Muscle of leg (tissue), 11 donors: ENCODE results near the gene SELENOI. TPM values are rescaled to one million over a fixed set of nuclear protein-coding genes. Genes with fewer than 3 reads are reported as not detected.
A peak's percentile ranks its signal among the peaks of the same experiment; 100 is the strongest.

ENCODE experiments used
- DNase-seq: peaks from one replicate; pipeline ENCODE4 v3.0.0; 2013
- H3K27ac ChIP-seq: one replicate; pipeline ENCODE4 v1.5.1; 2013; ENCODE audit warnings: mild to moderate bottlenecking, low read length, control low read depth
- H3K27me3 ChIP-seq: one replicate; pipeline ENCODE4 v1.6.1; 2013; ENCODE audit warnings: low read length; ENCODE audit not compliant: control insufficient read depth, insufficient read depth
- H3K36me3 ChIP-seq: one replicate; pipeline ENCODE4 v1.6.1; 2013; ENCODE audit warnings: low read length; ENCODE audit not compliant: control insufficient read depth, insufficient read depth
- H3K4me1 ChIP-seq: one replicate; pipeline ENCODE4 v1.6.1; 2013; ENCODE audit warnings: low read length; ENCODE audit not compliant: control insufficient read depth, insufficient read depth
- H3K4me3 ChIP-seq: one replicate; pipeline ENCODE4 v1.5.1; 2013; ENCODE audit warnings: low read length, control low read depth
- H3K9me3 ChIP-seq: replicated peaks from 2 replicates; pipeline ENCODE4 v1.6.1; 2013; ENCODE audit warnings: low read depth, low read length; ENCODE audit not compliant: control insufficient read depth
- WGBS: methylation state at CpG from one replicate; pipeline ENCODE4 v1.1.5; 2013; ENCODE audit warnings: missing lambda C conversion rate; ENCODE audit not compliant: insufficient coverage; 5-methylcytosine and 5-hydroxymethylcytosine counted together
- polyA plus RNA-seq, 8 donors: library from polyadenylated mRNA; unstranded; fragments of 120-200 nt; gene quantifications; one replicate each; pipeline versions ENCODE4 v1.2.1 to v1.2.3, GENCODE V29; 2013; ENCODE audit warnings: inconsistent platforms in 1 of 8, low replicate concordance in 1 of 8; ENCODE audit not compliant: insufficient read length in 8 of 8, insufficient read depth in 1 of 8
- total RNA-seq: library from RNA; stranded (reverse); fragments of 120-200 nt; gene quantifications from one replicate; pipeline ENCODE4 v1.2.4, GENCODE V29; 2013

Gene SELENOI
- total and polyA plus RNA-seq, 9 donors, result 8.4 to 11.9 (median 9.3) TPM

DNA sequence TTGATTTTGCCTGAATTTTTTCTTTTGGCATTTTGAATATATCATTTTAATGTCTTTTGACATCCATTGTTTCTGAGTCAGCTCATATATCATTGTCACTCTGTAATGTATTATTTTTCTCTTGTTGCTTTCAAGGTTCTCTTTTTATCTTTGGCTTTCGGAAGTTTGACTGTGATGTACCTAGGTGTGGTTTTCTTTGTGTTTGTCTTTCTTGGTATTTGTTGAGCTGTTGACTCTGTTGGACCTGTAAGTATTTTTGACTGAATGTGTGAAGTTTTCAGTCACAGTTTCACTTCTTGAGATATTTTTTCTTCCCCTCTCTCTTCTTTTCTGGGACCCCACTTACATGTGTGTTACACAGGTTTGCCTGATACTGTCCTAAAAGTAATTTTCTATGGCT, 30.9 kb downstream of the SELENOI start:
- H3K4me1 ChIP-seq, result no peaks in the 10 kb centered on the region
- WGBS, result no CpG with 5 or more reads among the region's 1 CpG
- no peaks in the 10 kb centered on the region for H3K9me3 ChIP-seq
- H3K27me3 ChIP-seq, result no peaks in the 10 kb centered on the region
- no peak overlapping the region for H3K27ac ChIP-seq
- peaks cover 22% of the 10 kb centered on the region for H3K36me3 ChIP-seq
- H3K4me3 ChIP-seq, result no peak overlapping the region
- DNase-seq, result no peak

DNA sequence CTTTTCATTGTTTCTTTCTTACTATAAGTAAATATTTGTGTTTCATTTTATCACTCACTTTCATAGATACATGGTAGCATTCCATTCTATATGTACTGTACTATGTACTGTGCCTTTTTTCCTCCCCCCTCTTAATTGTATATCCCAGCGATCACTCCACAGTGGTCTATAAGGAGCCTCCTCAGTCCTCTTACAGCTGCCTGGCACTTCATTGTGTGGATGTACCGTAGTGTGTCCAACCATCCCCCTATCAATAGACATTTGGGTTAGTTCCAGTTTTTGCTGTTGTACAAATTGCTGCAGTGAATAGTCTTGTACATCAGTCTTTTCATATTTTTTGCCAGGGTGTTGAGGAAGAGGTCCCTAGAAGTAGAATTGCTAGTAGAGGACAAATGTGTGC, 34.3 kb downstream of the SELENOI start:
- no CpG with 5 or more reads among the region's 2 CpGs for WGBS
- H3K27ac ChIP-seq, result no peak overlapping the region
- H3K4me1 ChIP-seq, result no peaks in the 10 kb centered on the region
- H3K36me3 ChIP-seq, result peaks cover 13% of the 10 kb centered on the region
- no peak overlapping the region for H3K4me3 ChIP-seq
- H3K9me3 ChIP-seq, result no peaks in the 10 kb centered on the region
- no peaks in the 10 kb centered on the region for H3K27me3 ChIP-seq
- no peak for DNase-seq

DNA sequence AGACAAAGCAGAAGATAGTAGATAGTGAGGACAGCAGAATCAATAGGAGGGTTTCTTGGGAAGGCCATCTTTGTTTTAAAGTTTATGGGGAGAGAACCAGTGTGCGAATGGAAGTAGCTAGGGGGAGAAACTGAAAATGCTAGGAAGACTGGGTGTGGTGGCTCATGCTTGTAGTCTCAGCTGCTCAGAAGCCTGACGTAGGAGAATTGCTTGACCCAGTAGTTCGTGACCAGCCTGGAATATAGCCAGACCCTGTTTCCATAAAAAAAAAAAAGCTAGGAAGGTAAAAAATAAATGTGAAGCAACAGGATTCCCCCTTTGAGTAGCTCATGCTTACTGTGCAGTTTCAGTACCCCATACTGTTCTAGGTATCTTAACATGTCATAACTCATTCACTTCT, 36.6 kb downstream of the SELENOI start:
- Histone ChIP-seq H3K4me3 (no peak overlapping the region), H3K9me3 (no peaks in the 10 kb centered on the region), H3K27ac (no peak overlapping the region), H3K4me1 (no peaks in the 10 kb centered on the region), H3K27me3 (no peaks in the 10 kb centered on the region), H3K36me3 (peaks cover 12% of the 10 kb centered on the region)
- 100% methylated on average over 1 of the region's 3 CpGs for WGBS
- DNase-seq, result peak; percentile 58

DNA sequence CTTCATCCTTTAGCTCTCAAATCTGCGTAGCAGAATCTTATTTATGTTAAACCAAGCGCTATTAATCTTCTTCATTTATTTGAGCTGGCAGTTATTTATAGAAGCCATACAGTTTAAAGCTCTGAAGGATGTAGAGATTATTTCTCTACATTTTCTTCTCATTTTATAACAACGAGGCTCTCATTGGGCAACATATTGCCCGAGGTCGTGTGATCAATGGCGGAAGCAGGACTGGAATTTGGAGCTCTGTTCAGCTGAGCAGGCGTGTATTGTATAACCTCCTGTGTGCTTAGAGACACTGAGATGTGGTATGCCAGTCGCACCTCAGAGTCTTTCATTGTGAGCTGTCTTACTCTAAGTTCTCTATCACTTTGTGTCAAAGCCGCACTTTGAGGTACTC, 38.2 kb downstream of the SELENOI start:
- no peaks in the 10 kb centered on the region for H3K4me1 ChIP-seq
- H3K9me3 ChIP-seq, result no peaks in the 10 kb centered on the region
- H3K27ac ChIP-seq, result no peak overlapping the region
- H3K4me3 ChIP-seq, result no peak overlapping the region
- 96% methylated on average over 4 of the region's 9 CpGs for WGBS
- H3K36me3 ChIP-seq, result peaks cover 6% of the 10 kb centered on the region
- no peak for DNase-seq
- no peaks in the 10 kb centered on the region for H3K27me3 ChIP-seq

DNA sequence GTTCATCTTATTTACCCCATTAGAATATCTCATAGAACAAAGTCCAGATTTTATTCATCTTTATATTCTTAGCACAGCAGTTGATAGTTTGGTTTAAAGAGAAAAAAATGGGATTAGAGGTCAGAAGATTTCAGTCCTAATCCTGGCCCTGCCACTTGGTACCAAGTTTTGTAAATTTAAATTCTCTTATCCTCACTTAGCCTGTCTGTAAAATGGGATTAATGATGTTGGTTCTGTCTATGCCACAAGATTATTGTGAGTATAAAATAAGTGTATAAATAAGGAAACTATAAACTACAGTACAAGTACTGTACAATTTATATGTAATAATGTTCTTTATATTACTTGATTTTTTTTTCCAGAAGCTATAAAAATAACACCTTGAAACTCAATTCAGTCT, 38.7 kb downstream of the SELENOI start:
- H3K4me3 ChIP-seq, result no peak overlapping the region
- H3K36me3 ChIP-seq, result peaks cover 6% of the 10 kb centered on the region
- no peaks in the 10 kb centered on the region for H3K4me1 ChIP-seq
- H3K27ac ChIP-seq, result no peak overlapping the region
- H3K9me3 ChIP-seq, result no peaks in the 10 kb centered on the region
- H3K27me3 ChIP-seq, result no peaks in the 10 kb centered on the region
- no peak for DNase-seq

DNA sequence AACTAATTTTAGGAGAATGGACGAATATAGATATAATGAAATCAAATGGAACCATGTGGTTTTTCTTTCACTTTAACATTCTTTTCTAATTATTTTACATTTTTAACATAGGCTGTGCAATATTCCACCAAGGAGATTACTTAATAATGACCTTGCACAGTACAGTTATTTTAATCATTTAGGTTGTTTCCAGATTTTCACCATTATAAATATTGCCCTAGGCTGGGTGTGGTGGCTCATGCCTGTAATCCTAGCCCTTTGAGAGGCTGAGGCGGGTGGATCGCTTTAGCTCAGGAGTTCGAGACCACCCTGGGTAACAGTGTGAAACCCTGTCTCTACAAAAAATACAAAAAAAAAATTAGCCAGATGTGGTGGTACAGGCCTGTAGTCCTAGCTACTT, 41.2 kb downstream of the SELENOI start:
- no CpG with 5 or more reads among the region's 4 CpGs for WGBS
- H3K36me3 ChIP-seq, result peaks cover 6% of the 10 kb centered on the region
- no peak overlapping the region for H3K27ac ChIP-seq
- H3K9me3 ChIP-seq, result no peaks in the 10 kb centered on the region
- no peak for DNase-seq
- no peaks in the 10 kb centered on the region for H3K27me3 ChIP-seq
- H3K4me3 ChIP-seq, result no peak overlapping the region
- H3K4me1 ChIP-seq, result no peaks in the 10 kb centered on the region

DNA sequence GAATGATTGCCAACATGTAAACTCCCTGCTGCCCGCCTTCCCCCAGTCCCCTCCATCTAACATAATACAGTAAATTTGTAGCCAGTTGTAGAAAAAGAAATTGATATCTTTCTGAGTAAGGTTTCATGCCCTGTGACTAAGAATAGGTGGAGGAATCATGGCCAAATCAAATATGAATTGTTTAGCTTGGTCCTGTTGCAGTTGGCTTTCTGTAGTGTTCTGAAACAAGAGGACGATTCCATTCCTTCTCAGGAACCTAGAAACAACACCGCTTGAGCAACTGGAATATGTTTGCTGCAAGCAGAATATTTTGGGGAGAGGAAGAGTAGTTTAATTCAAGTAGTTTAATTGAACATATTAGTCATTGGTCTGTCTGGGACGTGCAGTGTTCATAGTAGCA, 48.8 kb downstream of the SELENOI start:
- WGBS, result no CpG with 5 or more reads among the region's 4 CpGs
- Histone ChIP-seq H3K27me3 (no peaks in the 10 kb centered on the region), H3K4me1 (no peaks in the 10 kb centered on the region), H3K4me3 (no peak overlapping the region), H3K9me3 (no peaks in the 10 kb centered on the region), H3K27ac (no peak overlapping the region), H3K36me3 (no peaks in the 10 kb centered on the region)
- no peak for DNase-seq

DNA sequence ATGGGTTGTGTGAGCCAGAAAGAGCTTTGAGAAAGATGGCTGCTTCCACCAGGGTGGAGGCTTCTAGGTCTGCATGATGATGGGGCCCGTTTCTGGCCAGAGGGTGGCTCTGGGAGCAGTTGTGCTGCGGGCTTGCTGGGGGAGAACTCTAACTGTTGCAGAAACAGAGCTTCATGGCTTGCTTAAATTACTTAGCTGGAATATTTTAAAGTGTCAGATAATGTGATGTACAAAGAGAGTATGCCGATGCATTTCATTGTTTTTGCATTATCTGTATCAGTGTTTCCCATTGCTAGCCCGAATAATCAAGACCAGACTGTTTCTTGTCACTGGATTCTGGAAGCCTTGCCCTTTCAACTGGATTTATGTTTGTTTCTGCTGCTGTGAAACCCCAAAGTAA, 49.5 kb downstream of the SELENOI start:
- H3K4me3 ChIP-seq, result no peak overlapping the region
- H3K9me3 ChIP-seq, result no peaks in the 10 kb centered on the region
- no peak overlapping the region for H3K27ac ChIP-seq
- 43% methylated on average over 3 of the region's 4 CpGs for WGBS
- no peaks in the 10 kb centered on the region for H3K36me3 ChIP-seq
- H3K4me1 ChIP-seq, result no peaks in the 10 kb centered on the region
- no peak for DNase-seq
- no peaks in the 10 kb centered on the region for H3K27me3 ChIP-seq

DNA sequence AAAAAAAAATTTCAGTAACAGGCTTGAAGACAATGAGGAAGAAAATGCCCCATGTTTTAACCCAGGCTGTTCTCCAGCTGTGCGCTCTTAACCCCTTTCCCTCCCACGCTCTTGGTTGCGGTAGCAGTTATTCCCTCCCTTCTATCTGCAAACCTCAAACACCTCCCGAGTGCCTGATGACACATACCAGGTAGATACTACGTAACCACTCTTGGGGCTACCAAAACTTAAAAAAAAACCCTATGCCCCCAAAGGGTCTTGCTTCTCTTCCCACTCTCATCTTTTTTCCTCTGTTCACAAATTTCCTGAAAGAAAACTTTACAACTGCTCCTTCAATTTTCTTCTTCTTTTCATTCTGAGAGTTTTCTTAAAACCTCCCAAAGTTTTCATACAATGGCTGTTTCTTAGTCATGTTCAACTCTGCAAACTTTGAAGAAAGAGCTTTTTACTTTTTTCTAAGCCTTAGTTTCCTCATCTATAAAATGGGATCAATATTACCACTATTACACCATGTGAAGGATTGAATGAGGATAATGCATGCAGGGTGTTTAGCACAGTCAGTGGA, 50.9 kb downstream of the SELENOI start:
- Histone ChIP-seq H3K27me3 (no peaks in the 10 kb centered on the region), H3K4me1 (peaks cover 2% of the 10 kb centered on the region), H3K4me3 (no peak overlapping the region), H3K9me3 (no peaks in the 10 kb centered on the region), H3K27ac (no peak overlapping the region), H3K36me3 (no peaks in the 10 kb centered on the region)
- DNase-seq, result no peak
- 90% methylated on average over 5 of the region's 5 CpGs for WGBS

DNA sequence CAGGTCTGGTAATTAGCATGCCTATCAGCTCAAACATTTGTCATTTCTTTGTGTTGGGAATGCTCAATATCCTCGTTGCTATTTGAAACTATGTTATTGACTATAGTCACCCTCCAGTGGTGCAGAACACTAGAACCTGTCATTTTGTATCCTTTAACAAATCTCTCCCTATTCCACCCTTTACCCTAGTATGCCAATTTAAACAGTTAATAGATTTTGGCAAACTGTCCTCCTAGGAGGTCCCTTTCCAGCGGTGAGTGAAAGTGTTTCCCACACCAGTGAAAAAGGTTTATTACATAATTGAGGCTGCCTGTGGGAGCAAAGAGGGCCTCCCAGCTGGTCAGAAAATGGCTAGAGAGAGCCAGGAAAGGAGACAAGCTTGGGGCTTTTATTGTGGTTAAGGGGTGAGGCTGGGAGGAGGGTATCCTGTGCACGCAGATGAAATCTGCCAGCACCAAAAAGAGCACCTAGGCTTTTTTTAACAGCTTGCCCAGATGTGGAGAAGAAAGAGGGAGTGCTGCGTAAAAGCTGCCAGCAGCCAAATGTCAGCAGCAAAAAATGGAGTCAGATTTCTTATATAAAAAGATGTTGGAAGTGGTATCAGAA, 53.9 kb downstream of the SELENOI start:
- Histone ChIP-seq H3K4me3 (no peak overlapping the region), H3K36me3 (no peaks in the 10 kb centered on the region)
- 18% methylated on average over 2 of the region's 4 CpGs for WGBS

DNA sequence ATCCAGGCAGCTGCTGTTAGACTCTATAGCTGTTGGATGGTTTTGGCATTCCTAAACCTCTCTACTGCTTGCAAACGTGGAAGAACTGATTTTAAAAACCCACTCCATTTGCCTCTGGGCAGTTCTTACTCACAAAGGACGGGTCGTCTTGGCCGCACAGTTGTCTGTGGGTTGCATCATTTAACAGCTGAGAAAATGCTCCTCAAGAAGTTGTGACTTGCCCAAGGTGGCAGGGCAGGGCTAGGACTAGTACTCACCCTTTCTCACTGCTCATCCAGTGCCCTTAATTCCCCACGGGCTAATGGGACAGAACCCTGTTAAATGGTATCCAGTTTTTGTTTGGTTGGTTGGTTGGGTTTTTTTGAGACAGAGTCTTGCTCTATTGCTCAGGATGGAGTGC, 54.8 kb downstream of the SELENOI start:
- Histone ChIP-seq H3K4me3 (no peak overlapping the region), H3K4me1 (peaks cover 2% of the 10 kb centered on the region), H3K9me3 (no peaks in the 10 kb centered on the region), H3K36me3 (no peaks in the 10 kb centered on the region), H3K27ac (no peak overlapping the region), H3K27me3 (peaks cover 3% of the 10 kb centered on the region)
- 100% methylated on average over 3 of the region's 5 CpGs for WGBS
- DNase-seq, result no peak

More for the DNA sequence above, 53.9 kb downstream of the SELENOI start:
- Histone ChIP-seq H3K27me3 (peaks cover 3% of the 10 kb centered on the region), H3K4me1 (peaks cover 2% of the 10 kb centered on the region), H3K27ac (no peak overlapping the region), H3K9me3 (no peaks in the 10 kb centered on the region)
- DNase-seq, result no peak
